Activated CD8-positive, alpha-beta memory T cell treated with anti-CD3 and anti-CD28 coated beads for 24 hours (primary cell): ENCODE results near the gene PINK1.

Experiments
- DNase-seq: peaks from one replicate; pipeline ENCODE4 v3.0.0-alpha.2; 2020

The PINK1 gene

GRCh38 chr1:20683614-20684013 lies 50.4 kb downstream of the PINK1 start:
- no peak for DNase-seq

DNA sequence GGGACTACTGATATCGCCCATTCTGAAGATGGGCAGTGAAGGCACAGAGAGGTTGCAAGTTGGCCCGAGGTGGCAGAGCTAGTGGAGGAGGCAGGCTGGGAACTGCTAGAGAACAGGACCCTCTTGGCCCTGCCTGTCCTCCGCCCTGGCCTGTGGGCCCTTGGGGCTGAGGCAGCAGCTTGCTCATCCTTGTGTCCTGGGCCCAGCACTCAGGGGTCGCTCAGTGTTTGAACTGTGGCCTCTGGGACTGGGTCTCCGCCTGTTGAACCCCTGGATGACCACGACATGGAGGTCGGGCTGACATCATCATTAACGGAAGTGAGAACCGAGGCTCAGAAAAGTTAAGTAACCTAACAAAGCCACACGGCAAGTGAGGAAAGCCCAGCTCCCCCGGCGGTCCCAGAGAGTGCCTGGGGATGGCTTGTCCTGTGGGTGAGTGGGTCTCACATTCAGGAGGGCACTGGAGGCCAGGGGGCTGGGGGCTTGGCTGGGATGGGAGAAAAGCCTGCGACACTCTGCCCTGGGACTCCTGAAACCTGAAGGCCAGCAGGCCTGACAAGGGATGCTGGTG lies 50.9 kb downstream of the PINK1 start:
- DNase-seq, result no peak

DNA sequence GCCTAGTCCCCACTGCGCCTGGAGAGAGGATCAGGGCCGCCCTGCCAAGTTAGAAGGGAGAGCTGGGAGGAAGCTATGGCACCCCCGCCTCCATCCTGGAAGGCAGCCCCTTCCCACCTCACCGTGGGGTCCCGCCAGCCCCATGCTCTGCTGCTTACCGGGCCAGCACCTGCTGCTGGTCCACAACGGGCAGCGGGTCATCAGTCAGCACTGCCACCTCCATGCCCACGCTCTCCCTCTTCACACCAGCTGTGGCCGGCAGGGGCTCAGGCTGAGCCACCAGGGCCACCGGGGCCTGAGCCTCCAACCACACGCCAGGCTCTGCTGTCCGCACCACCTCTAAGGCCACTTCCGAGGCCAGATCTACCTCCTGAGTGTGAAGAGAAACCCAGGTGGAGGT lies 51.4 kb downstream of the PINK1 start:
- DNase-seq, result no peak

- DNase-seq, result no peak
Measured at GRCh38 chr1:20685099-20685662, 51.9 kb downstream of the PINK1 start.

- no peak for DNase-seq
Measured at GRCh38 chr1:20685741-20686140, 52.5 kb downstream of the PINK1 start.

DNA sequence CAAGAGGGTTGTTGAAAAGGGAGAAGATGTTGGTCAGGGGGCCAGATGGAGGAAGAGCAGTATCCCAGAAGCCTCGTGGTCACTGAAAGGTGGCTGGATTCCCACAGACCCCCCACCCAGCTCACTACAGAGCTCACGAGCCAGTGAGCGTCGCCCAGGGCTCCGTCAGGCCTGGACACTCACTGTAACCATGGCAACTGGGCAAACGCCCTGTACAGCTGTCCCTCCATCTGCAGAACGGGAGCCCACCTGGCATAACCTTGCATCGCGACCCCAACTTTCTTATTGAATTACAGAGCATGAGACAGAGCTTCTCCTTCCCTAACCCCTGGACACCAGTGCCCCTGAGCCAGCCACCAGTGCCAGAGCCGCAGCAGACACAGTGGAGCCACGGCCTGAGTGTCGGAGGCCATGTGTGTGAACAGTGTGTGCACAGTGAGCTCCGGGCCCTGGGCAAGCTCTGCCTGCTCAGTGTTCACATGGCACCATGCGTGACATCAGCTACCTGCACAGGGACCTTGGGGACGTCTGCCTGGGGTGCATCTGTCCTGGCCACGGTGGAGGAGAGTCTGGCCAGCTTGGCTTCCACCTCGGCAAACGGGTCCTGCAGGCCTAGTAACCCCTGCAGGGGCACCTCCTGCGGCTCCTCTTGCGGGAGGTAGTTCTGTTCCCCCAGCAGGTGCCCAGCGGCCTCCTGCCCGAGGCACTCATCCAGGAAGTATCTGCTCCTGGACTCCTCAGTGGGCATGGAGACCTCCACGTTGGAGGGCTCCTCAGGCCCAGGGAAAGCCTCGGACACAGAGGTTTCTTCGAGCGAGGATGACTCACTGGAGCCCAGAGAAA lies 53.8 kb downstream of the PINK1 start:
- no peak for DNase-seq

DNA sequence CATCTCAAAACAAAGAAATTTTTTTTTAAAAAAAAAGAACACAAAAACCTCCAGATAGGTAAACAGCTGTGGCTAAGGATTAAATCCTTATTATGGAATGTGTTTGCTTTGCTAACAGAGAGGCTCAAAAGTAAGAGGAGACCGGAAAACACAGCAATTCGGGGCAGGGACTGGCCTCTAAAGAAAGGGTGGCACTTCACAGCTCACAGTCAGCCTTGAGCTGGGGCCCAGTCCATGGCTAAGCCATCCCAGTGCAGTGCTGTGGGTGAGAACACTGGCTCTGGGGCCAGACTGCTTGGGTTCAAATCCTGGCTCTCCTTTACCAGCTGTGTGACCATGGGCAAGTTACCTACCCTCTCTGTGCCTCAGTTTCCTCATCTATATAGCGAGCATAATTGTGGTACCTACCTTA lies 56.4 kb downstream of the PINK1 start:
- no peak for DNase-seq

DNA sequence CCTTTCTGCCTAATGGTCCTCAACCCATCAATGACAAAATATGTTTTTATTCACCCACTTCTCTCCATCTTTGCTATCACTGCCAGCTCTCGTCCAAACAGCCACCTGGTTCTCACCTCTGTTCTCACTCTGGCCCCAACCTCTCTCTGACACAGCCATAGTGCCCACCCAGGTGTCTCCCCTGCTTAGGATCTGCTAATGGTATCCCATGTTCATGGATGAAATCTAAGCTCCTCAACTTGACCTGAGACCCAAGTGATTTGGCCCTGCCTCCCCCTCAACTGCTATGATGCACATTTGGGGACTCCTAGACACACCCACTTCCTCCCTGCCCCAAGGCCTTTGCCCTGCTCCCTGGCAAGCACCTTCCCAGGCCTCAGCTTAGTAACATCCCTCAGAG lies 58.6 kb downstream of the PINK1 start:
- no peak for DNase-seq

DNA sequence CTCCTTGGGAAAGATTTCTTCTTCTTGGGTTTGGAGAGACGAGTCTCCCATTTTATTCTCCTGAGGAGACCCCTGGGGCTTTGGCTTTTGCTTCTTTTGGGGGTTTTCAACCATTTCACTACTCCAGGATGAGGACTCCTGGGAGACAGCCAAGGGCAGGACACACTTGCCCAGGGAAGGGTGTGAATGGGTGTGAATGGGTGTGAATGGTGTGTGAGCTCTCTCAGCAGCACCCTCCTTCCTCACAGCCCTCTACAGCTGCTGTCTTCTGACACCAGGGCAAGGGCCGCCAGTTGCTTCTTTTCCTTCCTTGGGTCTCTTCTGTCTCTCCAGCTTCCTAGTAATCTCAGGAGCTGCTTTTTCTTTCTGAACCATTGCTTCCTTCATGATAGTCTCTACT lies 60.4 kb downstream of the PINK1 start:
- DNase-seq, result no peak

DNA sequence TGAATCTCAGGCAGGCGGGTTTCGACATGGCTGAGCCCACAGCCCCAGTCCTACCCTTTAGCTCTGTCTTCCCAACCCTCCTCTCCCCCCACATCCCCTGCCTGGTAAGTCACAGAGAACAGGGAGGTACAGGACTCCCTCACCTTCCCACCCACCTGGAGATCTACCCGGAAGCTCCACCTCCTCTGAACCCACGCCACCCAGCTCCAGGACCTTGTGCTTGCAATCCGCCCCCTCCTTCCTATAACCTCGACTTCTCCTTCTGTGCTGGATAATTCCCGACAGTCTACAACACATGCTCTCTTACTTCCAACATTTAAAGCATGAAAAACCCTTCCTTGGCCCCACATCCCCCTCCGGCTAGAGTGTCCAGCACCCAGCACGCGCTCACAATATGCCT lies 62.3 kb downstream of the PINK1 start:
- no peak for DNase-seq

GRCh38 chr1:20696397-20697333 lies 63.4 kb downstream of the PINK1 start:
- DNase-seq, result peak; percentile 90

GRCh38 chr1:20697563-20697962 lies 64.3 kb downstream of the PINK1 start:
- DNase-seq, result no peak

GRCh38 chr1:20698195-20698910 lies 65.1 kb downstream of the PINK1 start:
- no peak for DNase-seq

GRCh38 chr1:20699558-20699957 lies 66.3 kb downstream of the PINK1 start:
- no peak for DNase-seq

DNA sequence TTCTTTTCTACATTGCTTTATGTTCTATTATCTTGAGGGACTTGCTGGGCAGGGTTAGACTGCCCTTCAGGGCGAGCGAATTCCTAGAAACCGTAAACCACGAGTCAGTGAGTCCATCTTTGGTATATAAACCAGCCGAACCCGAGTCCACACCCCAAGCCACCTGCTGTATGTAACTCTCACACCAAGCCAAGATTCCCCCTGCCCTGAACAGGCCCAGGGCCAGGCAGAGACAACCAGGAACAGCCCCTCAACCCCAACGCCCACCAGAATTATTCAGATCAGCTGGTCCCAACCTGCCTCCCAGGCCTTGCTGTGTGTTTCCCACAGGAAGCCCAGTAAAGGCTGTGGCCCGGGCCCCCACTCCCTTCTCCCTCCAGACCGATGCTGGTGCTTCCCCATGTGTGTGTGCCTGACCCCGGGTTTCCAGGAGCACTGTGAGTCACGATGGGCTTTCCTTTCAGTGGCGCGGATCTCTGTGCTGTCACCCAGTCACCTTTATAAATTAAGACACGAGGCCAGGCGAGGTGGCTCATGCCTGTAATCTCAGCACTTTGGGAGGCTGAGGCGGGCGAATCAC lies 67.5 kb downstream of the PINK1 start:
- no peak for DNase-seq
